ENCODE data around the gene CGREF1. TPM values are rescaled to one million over a fixed set of nuclear protein-coding genes. Genes with fewer than 3 reads are reported as not detected.

The CGREF1 gene
- polyA plus RNA-seq, 1 of the 3 experiments (the other 2 are of a cell fraction) = 18.3 TPM

DNA sequence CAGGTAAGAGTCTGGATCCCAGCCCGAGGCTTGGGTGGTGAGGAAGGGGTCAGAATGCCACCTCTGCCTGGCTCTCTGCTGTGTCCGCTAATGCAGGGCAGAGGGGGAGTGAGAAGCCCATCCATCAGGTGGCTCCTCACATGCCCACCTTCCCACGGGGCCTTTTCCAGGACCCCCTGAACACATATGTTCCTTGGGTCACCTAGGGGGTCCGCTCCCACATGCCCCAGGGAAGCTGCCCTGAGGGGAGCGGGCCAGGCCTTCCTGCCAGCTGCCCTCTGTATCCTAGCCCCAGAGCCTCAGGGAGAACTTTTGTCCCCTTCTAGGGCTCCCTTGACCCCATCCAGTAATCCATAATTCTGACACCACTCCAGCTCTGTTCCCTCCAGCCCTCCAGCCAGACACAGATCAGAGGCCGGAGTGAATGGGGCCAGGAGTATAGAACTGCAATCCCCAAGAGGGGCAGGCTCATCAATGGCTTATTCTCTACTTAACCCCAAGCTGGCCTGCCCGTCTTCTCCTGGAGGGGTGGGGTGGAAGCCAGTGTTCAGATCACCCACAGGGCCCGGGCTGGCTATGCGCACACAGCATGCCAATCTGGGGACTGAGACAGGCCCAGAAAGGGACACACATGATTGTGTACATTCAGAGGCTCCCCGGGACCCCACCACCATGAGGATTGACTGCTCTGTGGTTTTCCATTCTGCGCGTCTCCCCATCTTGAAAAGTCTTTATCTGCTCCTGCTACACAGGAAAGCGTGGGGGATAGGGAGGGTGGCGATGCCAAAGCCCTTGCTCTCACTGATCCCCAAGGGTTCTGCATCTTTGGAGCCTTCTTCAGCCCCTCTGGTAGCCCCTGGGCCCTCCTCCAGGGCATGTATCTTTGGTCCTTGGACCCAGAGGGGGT lies 39.4 kb downstream of the CGREF1 start (continued):
- TF ChIP-seq, protein P1, sequence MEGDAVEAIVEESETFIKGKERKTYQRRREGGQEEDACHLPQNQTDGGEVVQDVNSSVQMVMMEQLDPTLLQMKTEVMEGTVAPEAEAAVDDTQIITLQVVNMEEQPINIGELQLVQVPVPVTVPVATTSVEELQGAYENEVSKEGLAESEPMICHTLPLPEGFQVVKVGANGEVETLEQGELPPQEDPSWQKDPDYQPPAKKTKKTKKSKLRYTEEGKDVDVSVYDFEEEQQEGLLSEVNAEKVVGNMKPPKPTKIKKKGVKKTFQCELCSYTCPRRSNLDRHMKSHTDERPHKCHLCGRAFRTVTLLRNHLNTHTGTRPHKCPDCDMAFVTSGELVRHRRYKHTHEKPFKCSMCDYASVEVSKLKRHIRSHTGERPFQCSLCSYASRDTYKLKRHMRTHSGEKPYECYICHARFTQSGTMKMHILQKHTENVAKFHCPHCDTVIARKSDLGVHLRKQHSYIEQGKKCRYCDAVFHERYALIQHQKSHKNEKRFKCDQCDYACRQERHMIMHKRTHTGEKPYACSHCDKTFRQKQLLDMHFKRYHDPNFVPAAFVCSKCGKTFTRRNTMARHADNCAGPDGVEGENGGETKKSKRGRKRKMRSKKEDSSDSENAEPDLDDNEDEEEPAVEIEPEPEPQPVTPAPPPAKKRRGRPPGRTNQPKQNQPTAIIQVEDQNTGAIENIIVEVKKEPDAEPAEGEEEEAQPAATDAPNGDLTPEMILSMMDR (IDR thresholded peaks at IDR 0.05) = no peak; the same call in 1 of the 2 replicates
- no peak for TF ChIP-seq EP300 (IDR thresholded peaks at IDR 0.05; ENCODE audit: borderline replicate concordance in 1 of 2, low read depth in 1 of 2, low read length in 1 of 2)
- TF ChIP-seq, protein P2, sequence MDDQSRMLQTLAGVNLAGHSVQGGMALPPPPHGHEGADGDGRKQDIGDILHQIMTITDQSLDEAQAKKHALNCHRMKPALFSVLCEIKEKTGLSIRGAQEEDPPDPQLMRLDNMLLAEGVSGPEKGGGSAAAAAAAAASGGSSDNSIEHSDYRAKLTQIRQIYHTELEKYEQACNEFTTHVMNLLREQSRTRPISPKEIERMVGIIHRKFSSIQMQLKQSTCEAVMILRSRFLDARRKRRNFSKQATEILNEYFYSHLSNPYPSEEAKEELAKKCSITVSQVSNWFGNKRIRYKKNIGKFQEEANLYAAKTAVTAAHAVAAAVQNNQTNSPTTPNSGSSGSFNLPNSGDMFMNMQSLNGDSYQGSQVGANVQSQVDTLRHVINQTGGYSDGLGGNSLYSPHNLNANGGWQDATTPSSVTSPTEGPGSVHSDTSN (IDR thresholded peaks at IDR 0.05) = no peak
- TF ChIP-seq SIN3A (IDR thresholded peaks at IDR 0.05; ENCODE audit: borderline replicate concordance, low read depth, low read length) = no peak
- TF ChIP-seq FOSL2 (IDR thresholded peaks at IDR 0.05; ENCODE audit: borderline replicate concordance, low read depth) = no peak
- no peak for TF ChIP-seq GATA2 (CRISPR knock-in tag; IDR thresholded peaks at IDR 0.05)
- TF ChIP-seq EZH2phosphoT487 (IDR thresholded peaks at IDR 0.05; ENCODE audit: borderline replicate concordance, low read depth) = no peak
- TF ChIP-seq, protein P3, sequence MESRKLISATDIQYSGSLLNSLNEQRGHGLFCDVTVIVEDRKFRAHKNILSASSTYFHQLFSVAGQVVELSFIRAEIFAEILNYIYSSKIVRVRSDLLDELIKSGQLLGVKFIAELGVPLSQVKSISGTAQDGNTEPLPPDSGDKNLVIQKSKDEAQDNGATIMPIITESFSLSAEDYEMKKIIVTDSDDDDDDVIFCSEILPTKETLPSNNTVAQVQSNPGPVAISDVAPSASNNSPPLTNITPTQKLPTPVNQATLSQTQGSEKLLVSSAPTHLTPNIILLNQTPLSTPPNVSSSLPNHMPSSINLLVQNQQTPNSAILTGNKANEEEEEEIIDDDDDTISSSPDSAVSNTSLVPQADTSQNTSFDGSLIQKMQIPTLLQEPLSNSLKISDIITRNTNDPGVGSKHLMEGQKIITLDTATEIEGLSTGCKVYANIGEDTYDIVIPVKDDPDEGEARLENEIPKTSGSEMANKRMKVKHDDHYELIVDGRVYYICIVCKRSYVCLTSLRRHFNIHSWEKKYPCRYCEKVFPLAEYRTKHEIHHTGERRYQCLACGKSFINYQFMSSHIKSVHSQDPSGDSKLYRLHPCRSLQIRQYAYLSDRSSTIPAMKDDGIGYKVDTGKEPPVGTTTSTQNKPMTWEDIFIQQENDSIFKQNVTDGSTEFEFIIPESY (IDR thresholded peaks at IDR 0.05; ENCODE audit: borderline replicate concordance, low read depth) = no peak
- TF ChIP-seq NRF1 (IDR thresholded peaks at IDR 0.05; ENCODE audit: low read depth, low read length) = no peak
- TF ChIP-seq, protein P4, sequence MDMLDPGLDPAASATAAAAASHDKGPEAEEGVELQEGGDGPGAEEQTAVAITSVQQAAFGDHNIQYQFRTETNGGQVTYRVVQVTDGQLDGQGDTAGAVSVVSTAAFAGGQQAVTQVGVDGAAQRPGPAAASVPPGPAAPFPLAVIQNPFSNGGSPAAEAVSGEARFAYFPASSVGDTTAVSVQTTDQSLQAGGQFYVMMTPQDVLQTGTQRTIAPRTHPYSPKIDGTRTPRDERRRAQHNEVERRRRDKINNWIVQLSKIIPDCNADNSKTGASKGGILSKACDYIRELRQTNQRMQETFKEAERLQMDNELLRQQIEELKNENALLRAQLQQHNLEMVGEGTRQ (IDR thresholded peaks at IDR 0.05; ENCODE audit: borderline replicate concordance, low read depth, low read length) = no peak

All from SK-N-SH (cell line).